Measurements from ENCODE around the gene NDFIP2. TPM values are rescaled to one million over a fixed set of nuclear protein-coding genes. Genes with fewer than 3 reads are reported as not detected.

NDFIP2 gene
- total RNA-seq, 2 donors from 2014 or later = 107 to 152 TPM

DNA sequence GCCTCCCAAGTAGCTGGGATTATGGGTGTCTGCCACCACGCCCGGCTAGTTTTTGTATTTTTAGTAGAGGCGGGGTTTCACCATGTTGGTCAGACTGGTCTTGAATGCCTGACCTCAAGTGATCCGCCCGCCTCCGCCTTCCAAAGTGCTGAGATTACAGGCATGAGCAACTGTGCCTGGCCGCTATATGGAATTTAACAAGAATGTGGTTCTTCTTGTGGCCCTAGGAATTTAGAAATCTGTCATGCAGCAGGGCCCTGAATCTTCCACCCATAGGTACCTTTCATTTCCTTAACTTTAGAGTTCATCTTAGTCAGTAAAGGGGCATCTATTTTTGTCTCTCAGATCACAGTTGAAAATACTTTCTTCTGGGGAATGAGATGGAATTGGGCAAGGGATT lies 25.6 kb upstream of the NDFIP2 start:
- no peak for DNase-seq (ENCODE audit: low spot score in 2 of 2)
- peaks cover 0 to 11% of the 10 kb centered on the region in 2 donors for H3K36me3 Mint-ChIP-seq
- H3K27ac Mint-ChIP-seq = no peak overlapping the region
- peaks cover 0 to 5% of the 10 kb centered on the region in 2 donors for H3K9me3 Mint-ChIP-seq
- ATAC-seq = no peak

DNA sequence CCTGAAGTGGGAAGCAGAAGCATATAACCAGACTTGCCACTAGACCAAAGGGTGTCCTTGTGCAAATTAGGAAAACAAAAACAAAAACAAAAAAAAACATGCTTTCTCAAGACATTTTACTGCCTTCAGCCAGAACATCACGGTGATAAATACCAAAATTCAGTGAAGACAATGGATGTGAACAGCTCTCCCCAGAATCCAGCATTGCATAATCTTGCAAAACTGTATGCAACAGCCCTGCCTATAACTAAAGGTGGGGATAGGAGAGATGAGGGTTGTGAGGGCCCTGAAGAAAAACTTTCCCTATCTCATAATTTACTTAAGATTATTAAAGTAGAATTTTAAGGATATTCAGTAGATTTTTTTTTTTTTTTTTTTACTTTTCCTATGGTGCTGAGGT lies 24.9 kb upstream of the NDFIP2 start:
- Mint-ChIP-seq H3K9me3 (peaks cover 0 to 5% of the 10 kb centered on the region in 2 donors), H3K36me3 (peaks cover 0 to 11% of the 10 kb centered on the region in 2 donors), H3K27ac (peak overlapping the region in 1 of 2 donors; percentile 44)
- no peak for DNase-seq (ENCODE audit: low spot score in 2 of 2)
- ATAC-seq = no peak

GRCh38 chr13:79456656-79457365 lies 24.1 kb upstream of the NDFIP2 start:
- ATAC-seq (peak; percentile 47 to 80), DNase-seq (ENCODE audit: low spot score in 2 of 2) (no peak)
- Mint-ChIP-seq H3K27ac (no peak overlapping the region), H3K36me3 (peaks cover 0 to 11% of the 10 kb centered on the region in 2 donors), H3K9me3 (peaks cover 0 to 5% of the 10 kb centered on the region in 2 donors)

GRCh38 chr13:79457390-79457789 lies 23.6 kb upstream of the NDFIP2 start:
- peak in 1 of 2 donors; percentile 25 for ATAC-seq
- H3K27ac Mint-ChIP-seq = peak overlapping the region in 1 of 2 donors; percentile 25
- peaks cover 0 to 10% of the 10 kb centered on the region in 2 donors for H3K36me3 Mint-ChIP-seq
- H3K9me3 Mint-ChIP-seq = peaks cover 0 to 5% of the 10 kb centered on the region in 2 donors
- DNase-seq (ENCODE audit: low spot score in 2 of 2) = no peak

GRCh38 chr13:79457948-79458347 lies 23.0 kb upstream of the NDFIP2 start:
- DNase-seq (ENCODE audit: low spot score in 2 of 2) (no peak), ATAC-seq (peak; percentile 49 to 80)
- peak overlapping the region in 1 of 2 donors; percentile 50 for H3K27ac Mint-ChIP-seq
- peaks cover 0 to 6% of the 10 kb centered on the region in 2 donors for H3K36me3 Mint-ChIP-seq
- H3K9me3 Mint-ChIP-seq = peaks cover 0 to 5% of the 10 kb centered on the region in 2 donors

- Mint-ChIP-seq H3K36me3 (peaks cover 0 to 6% of the 10 kb centered on the region in 2 donors), H3K27ac (peak overlapping the region in 1 of 2 donors; percentile 85), H3K9me3 (peaks cover 0 to 5% of the 10 kb centered on the region in 2 donors)
- DNase-seq (ENCODE audit: low spot score in 2 of 2) (no peak), ATAC-seq (no peak)
Observed at GRCh38 chr13:79458436-79458835, 22.5 kb upstream of the NDFIP2 start.

GRCh38 chr13:79459906-79460305 lies 21.0 kb upstream of the NDFIP2 start:
- no peak overlapping the region for H3K27ac Mint-ChIP-seq
- H3K36me3 Mint-ChIP-seq = peaks cover 0 to 6% of the 10 kb centered on the region in 2 donors
- no peak for DNase-seq (ENCODE audit: low spot score in 2 of 2)
- no peak for ATAC-seq
- no peaks in the 10 kb centered on the region for H3K9me3 Mint-ChIP-seq

- H3K36me3 Mint-ChIP-seq = no peaks in the 10 kb centered on the region
- no peaks in the 10 kb centered on the region for H3K9me3 Mint-ChIP-seq
- H3K27ac Mint-ChIP-seq = no peak overlapping the region
- ATAC-seq = no peak
- DNase-seq (ENCODE audit: low spot score in 2 of 2) = no peak
Observed at GRCh38 chr13:79462895-79463294, 18.1 kb upstream of the NDFIP2 start.

GRCh38 chr13:79463604-79464003 lies 17.4 kb upstream of the NDFIP2 start:
- peak; percentile 24 to 37 for ATAC-seq
- Mint-ChIP-seq H3K9me3 (no peaks in the 10 kb centered on the region), H3K27ac (no peak overlapping the region)

GRCh38 chr13:79466872-79467271 lies 14.1 kb upstream of the NDFIP2 start:
- Mint-ChIP-seq H3K9me3 (no peaks in the 10 kb centered on the region), H3K36me3 (no peaks in the 10 kb centered on the region), H3K27ac (no peak overlapping the region)
- DNase-seq (ENCODE audit: low spot score in 2 of 2) = no peak
- ATAC-seq = no peak

More at GRCh38 chr13:79463604-79464003, 17.4 kb upstream of the NDFIP2 start:
- no peak for DNase-seq (ENCODE audit: low spot score in 2 of 2)
- no peaks in the 10 kb centered on the region for H3K36me3 Mint-ChIP-seq

- Mint-ChIP-seq H3K27ac (peak overlapping the region in 1 of 2 donors; percentile 31), H3K9me3 (no peaks in the 10 kb centered on the region), H3K36me3 (no peaks in the 10 kb centered on the region)
- no peak for ATAC-seq
- no peak for DNase-seq (ENCODE audit: low spot score in 2 of 2)
Observed at GRCh38 chr13:79468402-79468801, 12.6 kb upstream of the NDFIP2 start.

- Mint-ChIP-seq H3K27ac (peak overlapping the region in 1 of 2 donors; percentile 31), H3K36me3 (no peaks in the 10 kb centered on the region), H3K9me3 (no peaks in the 10 kb centered on the region)
- ATAC-seq = no peak
- no peak for DNase-seq (ENCODE audit: low spot score in 2 of 2)
Observed at GRCh38 chr13:79468819-79469218, 12.1 kb upstream of the NDFIP2 start.

- no peak overlapping the region for H3K27ac Mint-ChIP-seq
- ATAC-seq = no peak
- peaks cover 0 to 4% of the 10 kb centered on the region in 2 donors for H3K9me3 Mint-ChIP-seq
- DNase-seq (ENCODE audit: low spot score in 2 of 2) = no peak
- H3K36me3 Mint-ChIP-seq = peaks cover 0 to 7% of the 10 kb centered on the region in 2 donors
Observed at GRCh38 chr13:79469608-79470007, 11.3 kb upstream of the NDFIP2 start.

GRCh38 chr13:79470666-79471065 lies 10.3 kb upstream of the NDFIP2 start:
- peaks cover 0 to 11% of the 10 kb centered on the region in 2 donors for H3K36me3 Mint-ChIP-seq
- H3K9me3 Mint-ChIP-seq = peaks cover 0 to 5% of the 10 kb centered on the region in 2 donors
- ATAC-seq (no peak), DNase-seq (ENCODE audit: low spot score in 2 of 2) (no peak)
- H3K27ac Mint-ChIP-seq = no peak overlapping the region

GRCh38 chr13:79475569-79475968 lies 5.4 kb upstream of the NDFIP2 start:
- DNase-seq (ENCODE audit: low spot score in 2 of 2) (no peak), ATAC-seq (no peak)
- peaks cover 0 to 5% of the 10 kb centered on the region in 2 donors for H3K9me3 Mint-ChIP-seq
- no peak overlapping the region for H3K27ac Mint-ChIP-seq
- H3K36me3 Mint-ChIP-seq = peaks cover 0 to 11% of the 10 kb centered on the region in 2 donors

DNA sequence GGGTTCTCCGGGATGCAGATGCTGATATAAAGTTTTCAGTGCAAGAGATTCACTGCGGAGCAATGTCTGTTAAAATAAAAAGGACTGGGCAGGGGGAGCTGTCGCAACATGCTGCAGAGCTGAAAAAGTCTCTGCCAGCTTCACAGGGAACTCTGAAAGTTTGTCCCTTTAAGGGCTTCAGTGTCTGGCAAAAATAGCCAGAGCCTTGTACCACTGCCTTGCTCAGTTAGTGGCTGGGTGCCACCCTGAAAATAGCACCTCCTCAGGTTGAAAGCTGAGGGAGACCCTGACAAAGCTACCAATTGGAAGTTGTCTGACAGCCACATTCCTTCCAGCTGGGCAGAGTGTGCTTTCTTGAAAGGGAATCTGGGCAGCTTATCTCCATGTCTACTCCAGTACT lies 3.0 kb upstream of the NDFIP2 start:
- Mint-ChIP-seq H3K9me3 (peaks cover 0 to 5% of the 10 kb centered on the region in 2 donors), H3K27ac (no peak overlapping the region), H3K36me3 (peaks cover 2 to 13% of the 10 kb centered on the region in 2 donors)
- DNase-seq (ENCODE audit: low spot score in 2 of 2) (no peak), ATAC-seq (no peak)

GRCh38 chr13:79479882-79480281 lies 1.1 kb upstream of the NDFIP2 start:
- Mint-ChIP-seq H3K36me3 (peaks cover 8 to 9% of the 10 kb centered on the region in 2 donors), H3K27ac (peak overlapping the region in 1 of 2 donors; percentile 98), H3K9me3 (no peaks in the 10 kb centered on the region)
- DNase-seq (ENCODE audit: low spot score in 2 of 2) = no peak
- ATAC-seq = no peak

DNA sequence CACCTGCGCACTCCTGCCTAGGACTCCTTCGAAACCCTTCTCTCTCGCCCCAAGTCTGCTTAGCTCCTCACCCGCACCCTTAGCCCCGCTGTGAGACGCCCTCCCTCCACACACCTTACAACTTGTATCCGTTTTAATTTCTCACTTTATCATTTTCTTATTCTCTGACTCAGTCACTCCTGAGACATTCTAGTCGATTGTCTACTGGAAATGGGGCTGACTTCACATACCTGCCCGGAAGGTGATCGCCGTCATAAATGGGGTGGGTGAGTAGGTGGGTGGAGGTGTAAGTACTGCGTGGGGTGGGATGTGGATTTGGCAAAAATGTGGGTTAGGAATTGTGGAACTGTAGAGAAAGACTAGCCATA lies 714 bp downstream of the NDFIP2 start:
- DNase-seq (ENCODE audit: low spot score in 2 of 2) (peak; percentile 60 to 79), ATAC-seq (peak; percentile 76 to 78)
- peaks cover 8 to 14% of the 10 kb centered on the region in 2 donors for H3K36me3 Mint-ChIP-seq
- no peaks in the 10 kb centered on the region for H3K9me3 Mint-ChIP-seq
- peak overlapping the region; percentile 98 for H3K27ac Mint-ChIP-seq

All from activated naive CD4-positive, alpha-beta T cell treated with anti-CD3 and anti-CD28 coated beads, Interleukin-2, amount 50 U/mL, for 72 hours (primary cell).